ENCODE results near the gene ATXN2L. TPM values are rescaled to one million over a fixed set of nuclear protein-coding genes. Genes with fewer than 3 reads are reported as not detected.
A peak's percentile ranks its signal among the peaks of the same experiment; 100 is the strongest.

ATXN2L gene
- total and polyA plus RNA-seq, 2 of the 13 experiments (the other 11 are each of a cell fraction or from before 2014, with no cell fraction given), result 40.8 to 55.1 TPM

DNA sequence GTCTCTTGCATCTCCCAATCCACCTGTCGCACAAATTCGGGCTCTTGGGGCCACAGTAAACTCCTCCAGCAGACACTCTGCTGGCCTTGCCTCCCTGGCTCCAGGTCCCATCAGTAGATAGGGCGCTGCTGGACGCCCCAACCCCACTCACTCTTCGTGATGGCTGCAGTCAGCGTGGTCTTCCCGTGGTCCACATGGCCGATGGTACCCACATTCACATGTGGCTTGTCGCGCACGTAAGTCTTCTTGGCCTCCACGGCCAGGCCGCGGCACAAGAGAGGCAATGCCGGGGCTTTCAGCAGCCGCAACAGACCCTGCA, 22.9 kb downstream of the ATXN2L start (continued):
- TF ChIP-seq, protein P1, sequence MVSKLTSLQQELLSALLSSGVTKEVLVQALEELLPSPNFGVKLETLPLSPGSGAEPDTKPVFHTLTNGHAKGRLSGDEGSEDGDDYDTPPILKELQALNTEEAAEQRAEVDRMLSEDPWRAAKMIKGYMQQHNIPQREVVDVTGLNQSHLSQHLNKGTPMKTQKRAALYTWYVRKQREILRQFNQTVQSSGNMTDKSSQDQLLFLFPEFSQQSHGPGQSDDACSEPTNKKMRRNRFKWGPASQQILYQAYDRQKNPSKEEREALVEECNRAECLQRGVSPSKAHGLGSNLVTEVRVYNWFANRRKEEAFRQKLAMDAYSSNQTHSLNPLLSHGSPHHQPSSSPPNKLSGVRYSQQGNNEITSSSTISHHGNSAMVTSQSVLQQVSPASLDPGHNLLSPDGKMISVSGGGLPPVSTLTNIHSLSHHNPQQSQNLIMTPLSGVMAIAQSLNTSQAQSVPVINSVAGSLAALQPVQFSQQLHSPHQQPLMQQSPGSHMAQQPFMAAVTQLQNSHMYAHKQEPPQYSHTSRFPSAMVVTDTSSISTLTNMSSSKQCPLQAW (CRISPR knock-in tag; IDR thresholded peaks at IDR 0.05), result no peak
- TF ChIP-seq ZNF546 (CRISPR knock-in tag; conservative IDR thresholded peaks at IDR 0.05) (no peak; the same call in 1 of the 2 replicates), ASH2L (IDR thresholded peaks at IDR 0.05; ENCODE audit: insufficient read length, low read depth, low read length) (no peak), ARID2 (CRISPR knock-in tag; IDR thresholded peaks at IDR 0.05; ENCODE audit: borderline replicate concordance) (0 out of 2 replicates have a peak, but pooled peaks have one; percentile 4), ATF1 (CRISPR knock-in tag; IDR thresholded peaks at IDR 0.05) (no peak), TCF7L2 (IDR thresholded peaks at IDR 0.05; ENCODE audit: low read depth, low read length) (no peak), NR2F6 (IDR thresholded peaks at IDR 0.05) (no peak), NR2F6 (CRISPR knock-in tag; IDR thresholded peaks at IDR 0.05) (no peak), DNMT1 (CRISPR knock-in tag; IDR thresholded peaks at IDR 0.05) (no peak), FIP1L1 (IDR thresholded peaks at IDR 0.05; ENCODE audit: borderline replicate concordance, insufficient read depth, low read depth, low read length) (no peak), HDAC1 (CRISPR knock-in tag; IDR thresholded peaks at IDR 0.05) (no peak), ZNF572 (CRISPR knock-in tag; IDR thresholded peaks at IDR 0.05) (peak; percentile 96; the same call in 1 of the 2 replicates), DMAP1 (CRISPR knock-in tag; IDR thresholded peaks at IDR 0.05) (no peak), ZSCAN21 (CRISPR knock-in tag; IDR thresholded peaks at IDR 0.05; ENCODE audit: borderline replicate concordance) (no peak), ZNF460 (CRISPR knock-in tag; IDR thresholded peaks at IDR 0.05; ENCODE audit: borderline replicate concordance) (no peak), ZNF790 (CRISPR knock-in tag; IDR thresholded peaks at IDR 0.05; ENCODE audit: borderline replicate concordance) (no peak), KLF9 (CRISPR knock-in tag; IDR thresholded peaks at IDR 0.05; ENCODE audit: low read depth) (no peak), ZNF441 (CRISPR knock-in tag; IDR thresholded peaks at IDR 0.05; ENCODE audit: borderline replicate concordance) (no peak), ZBTB20 (CRISPR knock-in tag; IDR thresholded peaks at IDR 0.05; ENCODE audit: borderline replicate concordance, low read depth) (no peak)
- TF ChIP-seq, protein P2, sequence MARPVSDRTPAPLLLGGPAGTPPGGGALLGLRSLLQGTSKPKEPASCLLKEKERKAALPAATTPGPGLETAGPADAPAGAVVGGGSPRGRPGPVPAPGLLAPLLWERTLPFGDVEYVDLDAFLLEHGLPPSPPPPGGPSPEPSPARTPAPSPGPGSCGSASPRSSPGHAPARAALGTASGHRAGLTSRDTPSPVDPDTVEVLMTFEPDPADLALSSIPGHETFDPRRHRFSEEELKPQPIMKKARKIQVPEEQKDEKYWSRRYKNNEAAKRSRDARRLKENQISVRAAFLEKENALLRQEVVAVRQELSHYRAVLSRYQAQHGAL (CRISPR knock-in tag; IDR thresholded peaks at IDR 0.05; ENCODE audit: not compliant biosample characterization), result no peak
- TF ChIP-seq, protein P3, sequence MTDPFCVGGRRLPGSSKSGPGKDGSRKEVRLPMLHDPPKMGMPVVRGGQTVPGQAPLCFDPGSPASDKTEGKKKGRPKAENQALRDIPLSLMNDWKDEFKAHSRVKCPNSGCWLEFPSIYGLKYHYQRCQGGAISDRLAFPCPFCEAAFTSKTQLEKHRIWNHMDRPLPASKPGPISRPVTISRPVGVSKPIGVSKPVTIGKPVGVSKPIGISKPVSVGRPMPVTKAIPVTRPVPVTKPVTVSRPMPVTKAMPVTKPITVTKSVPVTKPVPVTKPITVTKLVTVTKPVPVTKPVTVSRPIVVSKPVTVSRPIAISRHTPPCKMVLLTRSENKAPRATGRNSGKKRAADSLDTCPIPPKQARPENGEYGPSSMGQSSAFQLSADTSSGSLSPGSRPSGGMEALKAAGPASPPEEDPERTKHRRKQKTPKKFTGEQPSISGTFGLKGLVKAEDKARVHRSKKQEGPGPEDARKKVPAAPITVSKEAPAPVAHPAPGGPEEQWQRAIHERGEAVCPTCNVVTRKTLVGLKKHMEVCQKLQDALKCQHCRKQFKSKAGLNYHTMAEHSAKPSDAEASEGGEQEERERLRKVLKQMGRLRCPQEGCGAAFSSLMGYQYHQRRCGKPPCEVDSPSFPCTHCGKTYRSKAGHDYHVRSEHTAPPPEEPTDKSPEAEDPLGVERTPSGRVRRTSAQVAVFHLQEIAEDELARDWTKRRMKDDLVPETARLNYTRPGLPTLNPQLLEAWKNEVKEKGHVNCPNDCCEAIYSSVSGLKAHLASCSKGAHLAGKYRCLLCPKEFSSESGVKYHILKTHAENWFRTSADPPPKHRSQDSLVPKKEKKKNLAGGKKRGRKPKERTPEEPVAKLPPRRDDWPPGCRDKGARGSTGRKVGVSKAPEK (CRISPR knock-in tag; IDR thresholded peaks at IDR 0.05; ENCODE audit: borderline replicate concordance), result no peak
- TF ChIP-seq, protein P4, sequence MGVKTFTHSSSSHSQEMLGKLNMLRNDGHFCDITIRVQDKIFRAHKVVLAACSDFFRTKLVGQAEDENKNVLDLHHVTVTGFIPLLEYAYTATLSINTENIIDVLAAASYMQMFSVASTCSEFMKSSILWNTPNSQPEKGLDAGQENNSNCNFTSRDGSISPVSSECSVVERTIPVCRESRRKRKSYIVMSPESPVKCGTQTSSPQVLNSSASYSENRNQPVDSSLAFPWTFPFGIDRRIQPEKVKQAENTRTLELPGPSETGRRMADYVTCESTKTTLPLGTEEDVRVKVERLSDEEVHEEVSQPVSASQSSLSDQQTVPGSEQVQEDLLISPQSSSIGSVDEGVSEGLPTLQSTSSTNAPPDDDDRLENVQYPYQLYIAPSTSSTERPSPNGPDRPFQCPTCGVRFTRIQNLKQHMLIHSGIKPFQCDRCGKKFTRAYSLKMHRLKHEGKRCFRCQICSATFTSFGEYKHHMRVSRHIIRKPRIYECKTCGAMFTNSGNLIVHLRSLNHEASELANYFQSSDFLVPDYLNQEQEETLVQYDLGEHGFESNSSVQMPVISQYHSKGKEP (CRISPR knock-in tag; IDR thresholded peaks at IDR 0.05), result no peak; the same call in 1 of the 2 replicates
- TF ChIP-seq, protein P5, sequence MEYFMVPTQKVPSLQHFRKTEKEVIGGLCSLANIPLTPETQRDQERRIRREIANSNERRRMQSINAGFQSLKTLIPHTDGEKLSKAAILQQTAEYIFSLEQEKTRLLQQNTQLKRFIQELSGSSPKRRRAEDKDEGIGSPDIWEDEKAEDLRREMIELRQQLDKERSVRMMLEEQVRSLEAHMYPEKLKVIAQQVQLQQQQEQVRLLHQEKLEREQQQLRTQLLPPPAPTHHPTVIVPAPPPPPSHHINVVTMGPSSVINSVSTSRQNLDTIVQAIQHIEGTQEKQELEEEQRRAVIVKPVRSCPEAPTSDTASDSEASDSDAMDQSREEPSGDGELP (IDR thresholded peaks at IDR 0.05; ENCODE audit: borderline replicate concordance, low read depth), result no peak
- TF ChIP-seq, protein P6, sequence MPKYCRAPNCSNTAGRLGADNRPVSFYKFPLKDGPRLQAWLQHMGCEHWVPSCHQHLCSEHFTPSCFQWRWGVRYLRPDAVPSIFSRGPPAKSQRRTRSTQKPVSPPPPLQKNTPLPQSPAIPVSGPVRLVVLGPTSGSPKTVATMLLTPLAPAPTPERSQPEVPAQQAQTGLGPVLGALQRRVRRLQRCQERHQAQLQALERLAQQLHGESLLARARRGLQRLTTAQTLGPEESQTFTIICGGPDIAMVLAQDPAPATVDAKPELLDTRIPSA (CRISPR knock-in tag; IDR thresholded peaks at IDR 0.05; ENCODE audit: borderline replicate concordance), result no peak
